Mesendoderm (in vitro differentiated cells): Measurements from ENCODE around the gene TPBGL.

ENCODE experiments used
- DNase-seq: peaks from one replicate; pipeline ENCODE4 v3.0.0; 2013
- H2AK5ac ChIP-seq: 2 replicates; pipeline ENCODE4 v1.6.1; 2013; ENCODE audit warnings: low read length, inconsistent platforms
- H2BK120ac ChIP-seq: 2 replicates; pipeline ENCODE4 v1.6.1; 2013; ENCODE audit warnings: low read depth, mild to moderate bottlenecking, low read length, moderate library complexity, mixed read lengths
- H2BK15ac ChIP-seq: replicated peaks from 2 replicates; pipeline ENCODE4 v1.6.1; 2013; ENCODE audit warnings: low read depth, mild to moderate bottlenecking, moderate library complexity
- H2BK5ac ChIP-seq: 2 replicates; pipeline ENCODE4 v1.6.1; 2013; ENCODE audit warnings: low read length, inconsistent platforms
- H3K18ac ChIP-seq: 2 replicates; pipeline ENCODE4 v1.6.1; 2013; ENCODE audit warnings: mild to moderate bottlenecking, low read length, mixed read lengths
- H3K23ac ChIP-seq: one replicate; pipeline ENCODE4 v1.6.1; 2013; ENCODE audit warnings: low read length
- H3K27ac ChIP-seq: 2 replicates; pipeline ENCODE4 v1.5.1; 2013; ENCODE audit warnings: low read depth, mild to moderate bottlenecking, inconsistent platforms, low read length, moderate library complexity
- H3K27me3 ChIP-seq: 2 replicates; pipeline ENCODE4 v1.6.1; 2013; ENCODE audit warnings: low read length, control low read depth, mild to moderate bottlenecking, inconsistent platforms; ENCODE audit not compliant: insufficient read depth, poor library complexity
- H3K36me3 ChIP-seq: 2 replicates; pipeline ENCODE4 v1.6.1; 2013; ENCODE audit warnings: low read length, inconsistent platforms; ENCODE audit not compliant: control insufficient read depth, insufficient read depth
- H3K4ac ChIP-seq: one replicate; pipeline ENCODE4 v1.6.1; 2013; ENCODE audit warnings: low read depth, mild to moderate bottlenecking, low read length, moderate library complexity
- H3K4me1 ChIP-seq: 2 replicates; pipeline ENCODE4 v1.6.1; 2013; ENCODE audit warnings: low read depth, low read length, inconsistent platforms; ENCODE audit not compliant: control insufficient read depth
- H3K4me2 ChIP-seq: 2 replicates; pipeline ENCODE4 v1.6.1; 2013; ENCODE audit warnings: low read length
- H3K4me3 ChIP-seq: 2 replicates; pipeline ENCODE4 v1.5.1; 2013; ENCODE audit warnings: mild to moderate bottlenecking, low read length
- H3K56ac ChIP-seq: one replicate; pipeline ENCODE4 v1.6.1; 2013; ENCODE audit warnings: low read length
- H3K79me1 ChIP-seq: 2 replicates; pipeline ENCODE4 v1.6.1; 2013; ENCODE audit warnings: low read length, inconsistent platforms
- H3K79me2 ChIP-seq: 2 replicates; pipeline ENCODE4 v1.6.1; 2013; ENCODE audit warnings: mild to moderate bottlenecking, low read length; ENCODE audit not compliant: control insufficient read depth, insufficient read depth
- H3K9ac ChIP-seq: 2 replicates; pipeline ENCODE4 v1.6.1; 2013; ENCODE audit warnings: low read length, inconsistent platforms
- H4K5ac ChIP-seq: one replicate; pipeline ENCODE4 v1.6.1; 2013; ENCODE audit warnings: low read length
- H4K8ac ChIP-seq: one replicate; pipeline ENCODE4 v1.6.1; 2013; ENCODE audit warnings: low read depth, mild to moderate bottlenecking, control low read depth, low read length, moderate library complexity
- WGBS: extraction: QIAGEN DNeasy Blood & Tissue Kit; methylation state at CpG from one replicate; pipeline ENCODE4 v1.1.7; 2013; ENCODE audit warnings: low lambda C conversion rate, missing lambda C conversion rate; ENCODE audit not compliant: insufficient coverage; ENCODE audit errors: extremely low coverage; 5-methylcytosine and 5-hydroxymethylcytosine counted together

The TPBGL gene

GRCh38 chr11:75267171-75267970, 26.8 kb downstream of the TPBGL start:
- no peak overlapping the region for H2AK5ac ChIP-seq
- H4K5ac ChIP-seq = no peak overlapping the region
- H3K18ac ChIP-seq = no peak overlapping the region
- no peak overlapping the region for H2BK5ac ChIP-seq
- H3K4me2 ChIP-seq = no peak overlapping the region
- no peak overlapping the region for H3K23ac ChIP-seq
- no peak overlapping the region for H2BK15ac ChIP-seq
- H3K56ac ChIP-seq = no peak overlapping the region
- no peak overlapping the region for H2BK120ac ChIP-seq
- peaks cover 2% of the 10 kb centered on the region for H3K36me3 ChIP-seq
- H3K9ac ChIP-seq = no peak overlapping the region
- H3K4ac ChIP-seq = no peak overlapping the region
- no peaks in the 10 kb centered on the region for H3K79me1 ChIP-seq
- no peak overlapping the region for H4K8ac ChIP-seq
- H3K4me3 ChIP-seq = no peak overlapping the region
- H3K4me1 ChIP-seq = peaks cover 2% of the 10 kb centered on the region
- no CpG with 5 or more reads among the region's 27 CpGs for WGBS
- no peak overlapping the region for H3K27ac ChIP-seq
- no peak for DNase-seq
- H3K79me2 ChIP-seq = no peaks in the 10 kb centered on the region
- no peaks in the 10 kb centered on the region for H3K27me3 ChIP-seq

GRCh38 chr11:75268626-75269366, 28.2 kb downstream of the TPBGL start:
- no peaks in the 10 kb centered on the region for H3K79me1 ChIP-seq
- H2AK5ac ChIP-seq = no peak overlapping the region
- no peak overlapping the region for H2BK5ac ChIP-seq
- no peak overlapping the region for H3K56ac ChIP-seq
- no peak overlapping the region for H3K9ac ChIP-seq
- no peak overlapping the region for H3K18ac ChIP-seq
- no CpG with 5 or more reads among the region's 25 CpGs for WGBS
- DNase-seq = no peak
- H3K27me3 ChIP-seq = no peaks in the 10 kb centered on the region
- H3K4me2 ChIP-seq = no peak overlapping the region
- no peaks in the 10 kb centered on the region for H3K79me2 ChIP-seq
- peaks cover 7% of the 10 kb centered on the region for H3K36me3 ChIP-seq
- no peak overlapping the region for H2BK120ac ChIP-seq
- no peak overlapping the region for H3K27ac ChIP-seq
- H3K4me3 ChIP-seq = no peak overlapping the region
- no peak overlapping the region for H2BK15ac ChIP-seq
- no peak overlapping the region for H4K5ac ChIP-seq
- H3K4me1 ChIP-seq = no peaks in the 10 kb centered on the region
- H3K23ac ChIP-seq = no peak overlapping the region
- no peak overlapping the region for H3K4ac ChIP-seq
- H4K8ac ChIP-seq = no peak overlapping the region

- Histone ChIP-seq H2BK5ac (no peak overlapping the region), H3K79me1 (no peaks in the 10 kb centered on the region), H4K8ac (no peak overlapping the region), H3K79me2 (no peaks in the 10 kb centered on the region), H2BK120ac (no peak overlapping the region), H2BK15ac (no peak overlapping the region), H3K4ac (no peak overlapping the region), H3K27me3 (no peaks in the 10 kb centered on the region), H3K4me1 (no peaks in the 10 kb centered on the region), H3K4me3 (no peak overlapping the region), H3K56ac (no peak overlapping the region), H2AK5ac (no peak overlapping the region), H4K5ac (no peak overlapping the region), H3K9ac (no peak overlapping the region), H3K27ac (no peak overlapping the region), H3K4me2 (no peak overlapping the region), H3K18ac (no peak overlapping the region), H3K36me3 (peaks cover 9% of the 10 kb centered on the region), H3K23ac (no peak overlapping the region)
- no CpG with 5 or more reads among the region's 4 CpGs for WGBS
- DNase-seq = no peak
Measured at GRCh38 chr11:75269367-75269660, 28.7 kb downstream of the TPBGL start.

- Histone ChIP-seq H3K9ac (no peak overlapping the region), H3K23ac (no peak overlapping the region), H4K8ac (no peak overlapping the region), H3K18ac (no peak overlapping the region), H3K27ac (no peak overlapping the region), H2BK5ac (no peak overlapping the region), H4K5ac (no peak overlapping the region), H2AK5ac (no peak overlapping the region), H3K27me3 (no peaks in the 10 kb centered on the region), H3K56ac (no peak overlapping the region), H3K79me2 (no peaks in the 10 kb centered on the region), H3K4ac (no peak overlapping the region), H3K4me3 (no peak overlapping the region), H3K4me1 (no peaks in the 10 kb centered on the region), H3K4me2 (no peak overlapping the region), H2BK15ac (no peak overlapping the region), H3K79me1 (no peaks in the 10 kb centered on the region), H3K36me3 (peaks cover 9% of the 10 kb centered on the region), H2BK120ac (no peak overlapping the region)
- no peak for DNase-seq
- WGBS = no CpG with 5 or more reads among the region's 9 CpGs
Measured at GRCh38 chr11:75269896-75270295, 29.3 kb downstream of the TPBGL start.

- Histone ChIP-seq H3K79me1 (no peaks in the 10 kb centered on the region), H3K23ac (no peak overlapping the region), H3K4me2 (no peak overlapping the region), H3K18ac (no peak overlapping the region), H3K27ac (no peak overlapping the region), H4K5ac (no peak overlapping the region), H3K79me2 (no peaks in the 10 kb centered on the region), H2BK5ac (no peak overlapping the region), H3K36me3 (peaks cover 9% of the 10 kb centered on the region), H2BK15ac (no peak overlapping the region), H2AK5ac (no peak overlapping the region), H3K27me3 (no peaks in the 10 kb centered on the region), H2BK120ac (no peak overlapping the region), H3K4me3 (no peak overlapping the region), H3K4me1 (no peaks in the 10 kb centered on the region), H3K4ac (no peak overlapping the region), H3K56ac (no peak overlapping the region), H4K8ac (no peak overlapping the region), H3K9ac (no peak overlapping the region)
- no peak for DNase-seq
- no CpG with 5 or more reads among the region's 3 CpGs for WGBS
Measured at GRCh38 chr11:75270896-75271418, 30.4 kb downstream of the TPBGL start.
